GM12891 (cell line): Measurements from ENCODE around the gene CCDC178.

ENCODE experiments used
- POLR2A ChIP-seq: IDR thresholded peaks from 2 replicates; pipeline ENCODE4 v1.6.1; 2011; ENCODE audit warnings: low read depth, low read length, control low read depth
- POLR2AphosphoS5 ChIP-seq: IDR thresholded peaks from 2 replicates; pipeline ENCODE4 v1.6.1; 2011; ENCODE audit warnings: low read depth, low read length, control low read depth
- SPI1 ChIP-seq: IDR thresholded peaks from 2 replicates; pipeline ENCODE4 v1.6.1; 2011; ENCODE audit warnings: low read depth, low read length, control low read depth

DNA sequence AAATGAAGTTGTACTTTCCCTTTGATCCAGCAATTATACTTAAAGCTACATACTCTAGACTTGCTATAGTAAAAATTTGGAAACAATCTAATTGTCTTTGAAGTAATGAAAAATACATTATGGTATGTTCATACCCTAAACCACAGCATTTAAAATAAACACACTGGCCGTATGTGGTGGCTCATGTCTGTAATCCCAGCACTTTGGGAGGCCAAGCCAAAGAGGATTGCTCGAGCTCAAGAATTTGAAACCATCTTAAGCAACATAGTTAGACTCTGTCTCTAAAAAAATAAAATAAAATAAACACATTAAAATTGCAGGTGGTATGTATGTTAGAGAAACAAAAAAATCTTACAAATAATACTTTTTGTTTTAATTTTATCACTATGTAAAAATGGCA lies 459.6 kb downstream of the CCDC178 start:
- TF ChIP-seq POLR2AphosphoS5, result no peak
- TF ChIP-seq POLR2A, result no peak
- no peak for TF ChIP-seq SPI1
